Measurements from ENCODE around the gene RBPJL.

RBPJL gene

DNA sequence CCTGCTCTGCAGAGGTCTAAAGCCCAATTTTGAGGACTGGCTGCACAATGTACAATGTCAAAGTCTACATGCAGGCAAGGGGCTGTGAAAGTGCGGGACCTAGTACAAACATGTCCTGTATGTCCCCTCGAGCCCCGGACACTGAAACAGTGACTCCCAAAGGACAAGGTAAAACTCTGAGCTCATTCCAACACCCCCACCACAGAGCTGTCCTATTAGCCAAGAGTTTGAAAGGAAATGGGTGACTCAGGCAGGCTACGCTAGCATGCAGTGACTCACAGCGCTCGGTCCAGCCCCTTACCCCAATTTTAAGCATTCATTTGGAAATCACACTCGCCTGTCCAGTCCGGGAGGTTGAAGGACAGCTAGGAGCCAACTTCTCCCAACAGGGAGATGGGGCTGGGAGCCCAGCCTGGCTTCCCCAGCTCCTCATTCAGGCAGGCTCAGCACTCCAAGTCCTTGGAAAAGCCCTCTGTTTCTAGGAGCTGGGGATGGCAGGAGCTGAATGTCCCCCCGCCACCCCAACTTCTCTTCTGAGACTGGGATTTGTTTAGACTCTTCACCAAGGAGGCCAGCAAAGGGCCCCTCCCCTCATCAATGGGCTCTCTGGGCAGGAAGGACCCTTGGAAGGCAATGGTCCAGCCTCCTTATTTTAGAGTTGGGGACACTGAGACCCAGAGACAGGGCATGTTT is 37.7 kb downstream of the RBPJL start:
- no peak overlapping the region for H3K4me3 ChIP-seq (ENCODE audit: low read depth, low read length)
- no peak for DNase-seq (ENCODE audit: low read depth)

DNA sequence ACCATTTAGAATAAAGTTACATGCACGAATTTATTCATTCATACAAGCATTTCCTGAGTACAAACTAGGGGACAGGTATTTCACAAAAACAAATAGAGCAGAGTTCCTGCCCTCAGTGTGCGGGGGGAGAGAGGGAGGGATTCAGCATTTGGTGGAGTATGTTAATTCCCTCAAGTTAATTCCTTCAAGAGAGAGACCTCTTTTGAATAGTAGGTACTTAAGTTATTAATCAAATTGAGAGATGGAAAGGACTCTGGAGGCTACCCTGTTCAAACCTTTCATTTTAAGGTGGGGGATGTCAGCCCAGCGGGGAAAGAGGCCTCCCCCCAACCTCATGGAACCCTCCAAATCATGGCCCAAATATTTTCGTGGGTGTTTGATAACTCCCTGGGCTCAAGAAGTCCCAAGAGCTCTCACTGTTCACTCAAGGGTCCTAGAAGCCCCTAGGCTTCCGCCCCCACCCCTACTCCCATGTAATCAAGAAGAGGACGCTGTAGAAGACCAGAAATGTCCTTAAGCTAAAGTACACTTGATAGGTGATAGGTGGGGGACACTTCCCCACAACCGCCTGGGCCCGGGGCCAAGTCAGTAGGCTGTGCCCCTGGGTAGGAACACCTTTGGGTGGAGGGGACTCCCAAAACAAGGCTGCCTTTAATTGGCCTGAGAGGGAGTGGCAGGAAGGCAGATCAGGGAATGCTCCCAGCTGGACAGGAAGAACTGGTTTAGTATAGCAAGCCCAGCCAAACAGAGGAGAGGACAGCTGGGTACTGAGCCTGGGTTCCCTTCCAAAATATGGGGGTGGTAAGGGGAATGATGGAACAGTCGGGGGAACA is 38.7 kb downstream of the RBPJL start:
- no peak overlapping the region for H3K4me3 ChIP-seq (ENCODE audit: low read depth, low read length)
- TF ChIP-seq, protein P1, sequence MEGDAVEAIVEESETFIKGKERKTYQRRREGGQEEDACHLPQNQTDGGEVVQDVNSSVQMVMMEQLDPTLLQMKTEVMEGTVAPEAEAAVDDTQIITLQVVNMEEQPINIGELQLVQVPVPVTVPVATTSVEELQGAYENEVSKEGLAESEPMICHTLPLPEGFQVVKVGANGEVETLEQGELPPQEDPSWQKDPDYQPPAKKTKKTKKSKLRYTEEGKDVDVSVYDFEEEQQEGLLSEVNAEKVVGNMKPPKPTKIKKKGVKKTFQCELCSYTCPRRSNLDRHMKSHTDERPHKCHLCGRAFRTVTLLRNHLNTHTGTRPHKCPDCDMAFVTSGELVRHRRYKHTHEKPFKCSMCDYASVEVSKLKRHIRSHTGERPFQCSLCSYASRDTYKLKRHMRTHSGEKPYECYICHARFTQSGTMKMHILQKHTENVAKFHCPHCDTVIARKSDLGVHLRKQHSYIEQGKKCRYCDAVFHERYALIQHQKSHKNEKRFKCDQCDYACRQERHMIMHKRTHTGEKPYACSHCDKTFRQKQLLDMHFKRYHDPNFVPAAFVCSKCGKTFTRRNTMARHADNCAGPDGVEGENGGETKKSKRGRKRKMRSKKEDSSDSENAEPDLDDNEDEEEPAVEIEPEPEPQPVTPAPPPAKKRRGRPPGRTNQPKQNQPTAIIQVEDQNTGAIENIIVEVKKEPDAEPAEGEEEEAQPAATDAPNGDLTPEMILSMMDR (IDR thresholded peaks at IDR 0.05; ENCODE audit: insufficient read depth, low read depth, low read length, missing control alignments): no peak
- DNase-seq (ENCODE audit: low read depth): no peak

More for the DNA sequence above, 37.7 kb downstream of the RBPJL start:
- TF ChIP-seq, protein P1 (IDR thresholded peaks at IDR 0.05; ENCODE audit: insufficient read depth, low read depth, low read length, missing control alignments): no peak

DNA sequence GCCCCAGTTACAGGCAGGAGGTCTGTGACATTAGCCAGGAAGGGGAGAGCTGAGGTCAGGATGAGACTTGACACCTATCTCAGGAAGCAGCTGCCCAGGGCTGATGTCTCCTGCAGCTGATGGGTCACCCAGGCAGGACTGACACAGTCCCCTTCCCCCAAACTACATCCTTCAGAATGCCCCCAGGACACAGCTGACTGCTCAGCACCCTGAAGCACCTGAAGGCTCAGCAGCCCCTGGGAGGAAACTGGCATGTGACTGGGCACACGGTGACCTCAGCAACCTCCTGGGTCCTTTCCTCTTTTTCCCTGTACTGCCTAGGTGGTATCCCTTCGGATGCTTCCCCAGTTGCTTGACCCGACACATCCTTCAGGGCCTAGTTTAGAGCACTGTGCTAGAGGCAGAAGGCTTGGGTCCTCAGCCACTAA is 39.7 kb downstream of the RBPJL start:
- no peak overlapping the region for H3K4me3 ChIP-seq (ENCODE audit: low read depth, low read length)
- TF ChIP-seq, protein P1 (IDR thresholded peaks at IDR 0.05; ENCODE audit: insufficient read depth, low read depth, low read length, missing control alignments): no peak
- no peak for DNase-seq (ENCODE audit: low read depth)

DNA sequence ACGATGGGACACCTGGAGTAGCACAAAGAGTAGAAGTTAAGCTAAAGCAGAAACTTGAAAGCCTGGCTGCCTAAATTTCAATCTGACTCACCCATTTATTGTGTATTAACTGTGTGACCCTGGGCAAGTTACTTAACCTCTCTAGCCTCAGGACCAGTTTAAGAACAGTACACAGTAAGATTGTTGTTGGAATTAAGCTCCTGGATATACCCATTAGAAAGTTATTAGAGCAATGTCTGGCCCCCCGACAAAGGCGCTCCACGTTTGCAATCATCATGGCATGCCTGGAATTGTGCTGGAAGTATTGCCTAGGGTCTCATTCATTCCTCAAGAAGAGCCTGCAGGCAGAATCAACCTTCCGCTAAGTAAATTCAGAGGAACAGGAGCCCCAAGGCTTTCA is 40.2 kb downstream of the RBPJL start:
- DNase-seq (ENCODE audit: low read depth): no peak
- no peak overlapping the region for H3K4me3 ChIP-seq (ENCODE audit: low read depth, low read length)
- TF ChIP-seq, protein P1 (IDR thresholded peaks at IDR 0.05; ENCODE audit: insufficient read depth, low read depth, low read length, missing control alignments): no peak

DNA sequence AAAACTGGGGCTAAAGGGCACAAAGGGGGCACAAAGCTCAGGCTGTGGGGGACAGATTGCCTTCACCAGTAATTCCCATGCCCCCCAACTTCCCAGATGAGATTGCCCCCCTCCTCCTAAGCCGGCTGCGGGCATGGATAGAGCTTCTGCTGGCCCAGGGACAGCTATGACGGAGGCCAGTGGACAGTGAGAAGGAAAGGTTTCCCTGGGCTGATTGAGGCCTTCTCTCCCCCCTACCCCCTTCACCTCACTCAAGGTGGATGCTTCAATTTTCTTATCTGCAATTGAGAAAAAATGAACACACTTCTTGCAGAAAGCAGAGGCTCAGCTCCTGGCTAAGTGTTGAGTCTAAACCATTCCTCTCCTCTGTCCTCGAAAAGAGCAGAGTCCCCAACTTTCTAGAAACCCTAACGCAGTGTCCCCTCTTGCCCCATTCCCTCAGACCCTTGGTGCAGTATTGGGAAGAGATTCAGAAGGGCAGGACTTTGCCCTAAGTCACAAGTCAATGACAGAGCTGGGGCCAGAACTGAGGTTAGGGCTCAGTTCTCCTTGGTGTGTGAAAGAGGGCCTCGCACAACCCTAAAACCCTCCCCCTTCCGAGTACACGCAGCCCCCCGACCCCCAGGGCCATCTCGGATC is 40.8 kb downstream of the RBPJL start:
- DNase-seq (ENCODE audit: low read depth): no peak
- no peak overlapping the region for H3K4me3 ChIP-seq (ENCODE audit: low read depth, low read length)
- TF ChIP-seq, protein P1 (IDR thresholded peaks at IDR 0.05; ENCODE audit: insufficient read depth, low read depth, low read length, missing control alignments): no peak

DNA sequence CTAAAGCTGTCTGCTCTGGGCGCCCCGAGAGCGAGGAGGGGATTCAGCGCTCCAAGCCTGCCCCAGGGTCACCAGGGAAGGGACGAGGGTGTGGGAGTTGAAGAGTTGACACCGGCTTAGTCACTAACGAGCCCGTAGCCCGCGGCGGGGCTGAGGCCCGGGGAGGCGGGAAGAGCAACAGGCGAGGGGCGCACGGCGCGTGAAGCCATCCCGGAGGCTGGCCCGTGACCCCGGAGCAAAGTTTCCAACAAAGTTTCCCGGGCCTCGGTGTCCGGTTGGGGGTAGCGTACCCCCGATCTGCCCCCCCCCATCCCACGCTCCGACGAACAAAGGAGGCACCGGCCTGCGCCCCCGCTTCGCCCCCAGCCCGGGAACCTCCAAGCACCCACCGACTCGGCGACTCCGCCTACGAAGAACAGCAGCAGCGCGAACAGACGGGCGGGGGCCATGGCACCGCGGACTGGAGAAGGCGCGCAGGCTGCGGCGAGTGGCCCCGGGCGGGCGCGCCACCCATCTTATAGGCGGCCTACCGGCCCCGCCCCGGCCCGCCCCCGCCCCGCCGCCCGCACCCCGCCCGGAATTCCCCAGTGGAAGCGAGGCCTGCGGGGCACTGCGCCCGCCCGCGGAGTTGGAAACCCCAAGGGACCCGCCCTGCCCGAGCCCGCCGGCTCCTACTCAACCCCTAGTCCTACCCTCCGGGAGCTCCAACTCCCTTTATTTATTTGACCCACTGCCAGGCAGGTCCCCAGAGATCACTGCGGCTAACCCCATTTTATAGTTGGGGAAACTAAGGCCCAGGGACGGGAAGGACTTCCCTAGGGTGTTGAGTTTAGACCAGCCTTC is 41.5 kb downstream of the RBPJL start, which contains the start of gene SDC4:
Gene SDC4 (minus strand): TSS at position 489 of the 843 bp plus-strand sequence. CDS start 40 bp downstream, at position 449.
- TF ChIP-seq, protein P1 (IDR thresholded peaks at IDR 0.05; ENCODE audit: insufficient read depth, low read depth, low read length, missing control alignments): no peak
- DNase-seq (ENCODE audit: low read depth): no peak
- H3K4me3 ChIP-seq (ENCODE audit: low read depth, low read length): no peak within 1 kb of the TSS; the same call in 1 of the 2 replicates
